ENCODE data around the gene ARL15. TPM values are rescaled to one million over a fixed set of nuclear protein-coding genes. Genes with fewer than 3 reads are reported as not detected.

ARL15 gene
- total RNA-seq, 1 experiment from 2014 or later = 13.0 TPM

- H2BK120ac ChIP-seq (ENCODE audit: low read depth, low read length, poor library complexity, severe bottlenecking) = no peak overlapping the region
- no peak overlapping the region for H3K14ac ChIP-seq (ENCODE audit: insufficient read depth, low read length)
- Mint-ChIP-seq H3K4me1 (peaks cover 16 to 24% of the 10 kb centered on the region in 2 experiments), H3K36me3 (ENCODE audit: insufficient read depth in 1 of 3, low read depth in 3 of 3) (peaks cover 0 to 7% (median 5%) of the 10 kb centered on the region in 3 experiments; a peak in 5 of 7 replicates), H3K9me3 (peaks cover 3% of the 10 kb centered on the region in 2 experiments; a peak in 2 of 5 replicates), H3K27me3 (ENCODE audit: low read depth) (no peaks in the 10 kb centered on the region), H3K27ac (no peak overlapping the region), H3K4me3 (no peak overlapping the region)
- H2BK20ac ChIP-seq (ENCODE audit: low read depth, low read length, poor library complexity, severe bottlenecking) = no peak overlapping the region
- no peak overlapping the region for H3K56ac ChIP-seq (ENCODE audit: insufficient read length, low read depth, low read length)
- H3K79me1 ChIP-seq (ENCODE audit: insufficient read depth, low read depth, low read length, poor library complexity, severe bottlenecking) = no peaks in the 10 kb centered on the region
- H3K27ac ChIP-seq (ENCODE audit: insufficient read length, low read depth, low read length) = no peak overlapping the region
- no peaks in the 10 kb centered on the region for H3K9me3 ChIP-seq (ENCODE audit: control insufficient read depth, low read depth, low read length)
- no peak overlapping the region for H4K91ac ChIP-seq (ENCODE audit: insufficient read length, low read depth, low read length)
- no peaks in the 10 kb centered on the region for H4K20me1 ChIP-seq (ENCODE audit: control insufficient read depth, insufficient read depth, insufficient read length)
- no peak overlapping the region for H3K18ac ChIP-seq (ENCODE audit: insufficient read length, low read depth, low read length)
- H3K9ac ChIP-seq (ENCODE audit: extremely low read depth, insufficient read length, low read length) = no peak overlapping the region
- no peak overlapping the region for H4K5ac ChIP-seq (ENCODE audit: insufficient read length, low read depth, low read length)
- H3K27me3 ChIP-seq (ENCODE audit: insufficient read depth, low read length) = no peaks in the 10 kb centered on the region
- H3K4me1 ChIP-seq (ENCODE audit: insufficient read depth, low read length) = no peaks in the 10 kb centered on the region
- no peak overlapping the region for H2AK5ac ChIP-seq (ENCODE audit: insufficient read length, low read length)
- H2BK15ac ChIP-seq (ENCODE audit: low read depth, low read length) = no peak overlapping the region
- no peaks in the 10 kb centered on the region for H3K79me2 ChIP-seq (ENCODE audit: insufficient read depth, low read length)
- TF ChIP-seq CTCF (conservative IDR thresholded peaks at IDR 0.05) = no peak
- H2BK5ac ChIP-seq (ENCODE audit: insufficient read length, low read length) = no peak overlapping the region
- H3K4me2 ChIP-seq (ENCODE audit: insufficient read depth, insufficient read length, low read length) = no peak overlapping the region
- H3K23me2 ChIP-seq (ENCODE audit: insufficient read length, low read depth, low read length, poor library complexity, severe bottlenecking) = no peaks in the 10 kb centered on the region
- H4K8ac ChIP-seq (replicated peaks; ENCODE audit: insufficient read length, low read depth, low read length) = no peak overlapping the region
- H2AFZ ChIP-seq (ENCODE audit: low read length) = no peak overlapping the region
- DNase-seq = no peak
- H3T11ph ChIP-seq (ENCODE audit: low read length) = no peak overlapping the region
- no peak overlapping the region for H3K4ac ChIP-seq (ENCODE audit: low read depth, low read length)
- no CpG with 5 or more reads among the region's 3 CpGs for WGBS (ENCODE audit: extremely low coverage, insufficient read length, low lambda C conversion rate)
- no peak overlapping the region for H3K23ac ChIP-seq (ENCODE audit: insufficient read length, low read depth, low read length)
- H2BK12ac ChIP-seq (ENCODE audit: insufficient read length, low read depth, low read length) = no peak overlapping the region
These were observed 27.5 kb downstream of the ARL15 start for GRCh38 chr5:54282876-54283275.
